Left ventricle myocardium inferior (tissue), 1 donor: ENCODE results near the gene UCK1. TPM values are rescaled to one million over a fixed set of nuclear protein-coding genes. Genes with fewer than 3 reads are reported as not detected.

Experiments used
- DNase-seq: peaks from one replicate; pipeline ENCODE4 v3.0.0-alpha.2; 2020
- H3K27ac ChIP-seq: fragments of 200-600 bp; replicated peaks from 2 replicates; pipeline ENCODE4 v1.8.0; 2021
- H3K27me3 ChIP-seq: fragments of 200-600 bp; 2 replicates; pipeline ENCODE4 v1.8.0; 2021; ENCODE audit warnings: low read depth
- H3K36me3 ChIP-seq: fragments of 200-600 bp; 2 replicates; pipeline ENCODE4 v1.8.0; 2021
- H3K4me1 ChIP-seq: fragments of 200-600 bp; 2 replicates; pipeline ENCODE4 v1.8.0; 2021
- H3K4me3 ChIP-seq: fragments of 200-600 bp; 2 replicates; pipeline ENCODE4 v1.8.0; 2021; ENCODE audit warnings: mild to moderate bottlenecking, moderate library complexity
- H3K9me3 ChIP-seq: fragments of 200-600 bp; replicated peaks from 2 replicates; pipeline ENCODE4 v1.8.0; 2021
- intact Hi-C: fragments of 100-400 bp; cut with micrococcal nuclease; formaldehyde crosslinking; loops from one replicate; pipeline ENCODE4 v1.11.0; 2022
- total RNA-seq: library from RNA; stranded (reverse); fragmentation: NEBNext Ultra II Directional; extraction: Animal tissue kit (Norgen Biotek cat#: 25700); gene quantifications from one replicate; pipeline ENCODE4 v1.2.1, GENCODE V29; 2021
- TF ChIP-seq, protein P1 (sequence below): fragments of 200-600 bp; IDR thresholded peaks from 2 replicates; pipeline ENCODE4 v1.8.0; 2021; ENCODE audit warnings: antibody characterized with exemption, mild to moderate bottlenecking, borderline replicate concordance
- donor health status: DM: no; HTN: yes; CAD: no; lungs with severe emphysema.

The UCK1 gene
- total RNA-seq, 1 donor from 2014 or later, result 23.0 TPM

DNA sequence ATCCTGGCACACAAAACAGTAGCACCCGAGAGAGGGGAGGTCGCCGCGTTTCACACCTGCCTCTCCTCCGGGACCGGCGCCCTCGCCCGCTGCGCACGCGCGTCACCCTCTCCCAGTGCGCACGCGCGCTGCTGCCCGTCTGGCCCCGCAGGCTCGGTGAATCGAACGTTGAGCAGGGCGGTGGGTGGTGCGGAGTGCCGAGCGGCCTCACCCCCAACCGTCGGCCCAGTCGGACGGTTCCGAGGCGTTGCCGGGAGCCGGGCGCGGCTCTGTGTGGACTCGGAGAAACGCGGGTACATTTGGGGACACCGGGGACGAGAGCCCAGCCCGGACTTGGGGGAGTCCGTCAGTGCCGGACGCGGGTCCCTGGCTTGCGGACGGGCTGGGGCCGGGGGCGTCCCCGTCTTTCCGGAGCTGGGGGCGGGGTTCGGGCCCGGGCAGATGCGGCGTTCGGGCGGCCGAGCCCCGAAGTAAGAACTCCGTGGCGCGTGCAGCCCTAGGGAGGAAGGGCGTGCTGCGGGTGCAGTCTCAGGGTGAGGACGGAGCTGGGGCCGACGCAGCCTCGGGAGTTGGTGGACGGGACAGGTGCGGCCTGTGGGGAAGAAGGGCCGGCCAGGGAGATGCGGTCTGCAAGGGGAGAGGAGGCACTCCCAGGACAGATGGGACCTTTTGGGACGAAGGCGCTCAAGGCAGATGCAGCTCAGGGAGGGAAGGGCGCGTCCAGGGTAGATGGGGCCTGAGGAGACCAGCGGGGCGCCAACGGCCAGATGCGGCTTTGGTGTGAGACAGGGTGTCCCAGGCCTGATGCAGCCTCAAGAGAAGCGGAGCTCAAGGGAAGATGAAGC lies 28.1 kb downstream of the UCK1 start, which contains the start of gene POMT1:
Gene POMT1 (plus strand): TSS at position 138 of the 845 bp plus-strand sequence. CDS start 1,301 bp downstream, outside the sequence.
- Histone ChIP-seq H3K9me3 (no peaks in the 10 kb centered on the region), H3K36me3 (peaks cover 37% of the 10 kb centered on the region), H3K4me3 (peak within 1 kb of the TSS; percentile 95), H3K27ac (peak within 1 kb of the TSS; percentile 86), H3K4me1 (peaks cover 31% of the 10 kb centered on the region), H3K27me3 (no peaks in the 10 kb centered on the region)
- TF ChIP-seq, protein P1, sequence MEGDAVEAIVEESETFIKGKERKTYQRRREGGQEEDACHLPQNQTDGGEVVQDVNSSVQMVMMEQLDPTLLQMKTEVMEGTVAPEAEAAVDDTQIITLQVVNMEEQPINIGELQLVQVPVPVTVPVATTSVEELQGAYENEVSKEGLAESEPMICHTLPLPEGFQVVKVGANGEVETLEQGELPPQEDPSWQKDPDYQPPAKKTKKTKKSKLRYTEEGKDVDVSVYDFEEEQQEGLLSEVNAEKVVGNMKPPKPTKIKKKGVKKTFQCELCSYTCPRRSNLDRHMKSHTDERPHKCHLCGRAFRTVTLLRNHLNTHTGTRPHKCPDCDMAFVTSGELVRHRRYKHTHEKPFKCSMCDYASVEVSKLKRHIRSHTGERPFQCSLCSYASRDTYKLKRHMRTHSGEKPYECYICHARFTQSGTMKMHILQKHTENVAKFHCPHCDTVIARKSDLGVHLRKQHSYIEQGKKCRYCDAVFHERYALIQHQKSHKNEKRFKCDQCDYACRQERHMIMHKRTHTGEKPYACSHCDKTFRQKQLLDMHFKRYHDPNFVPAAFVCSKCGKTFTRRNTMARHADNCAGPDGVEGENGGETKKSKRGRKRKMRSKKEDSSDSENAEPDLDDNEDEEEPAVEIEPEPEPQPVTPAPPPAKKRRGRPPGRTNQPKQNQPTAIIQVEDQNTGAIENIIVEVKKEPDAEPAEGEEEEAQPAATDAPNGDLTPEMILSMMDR, result no peak
- peak; percentile 88 for DNase-seq
- intact Hi-C loops, result no loop called here

DNA sequence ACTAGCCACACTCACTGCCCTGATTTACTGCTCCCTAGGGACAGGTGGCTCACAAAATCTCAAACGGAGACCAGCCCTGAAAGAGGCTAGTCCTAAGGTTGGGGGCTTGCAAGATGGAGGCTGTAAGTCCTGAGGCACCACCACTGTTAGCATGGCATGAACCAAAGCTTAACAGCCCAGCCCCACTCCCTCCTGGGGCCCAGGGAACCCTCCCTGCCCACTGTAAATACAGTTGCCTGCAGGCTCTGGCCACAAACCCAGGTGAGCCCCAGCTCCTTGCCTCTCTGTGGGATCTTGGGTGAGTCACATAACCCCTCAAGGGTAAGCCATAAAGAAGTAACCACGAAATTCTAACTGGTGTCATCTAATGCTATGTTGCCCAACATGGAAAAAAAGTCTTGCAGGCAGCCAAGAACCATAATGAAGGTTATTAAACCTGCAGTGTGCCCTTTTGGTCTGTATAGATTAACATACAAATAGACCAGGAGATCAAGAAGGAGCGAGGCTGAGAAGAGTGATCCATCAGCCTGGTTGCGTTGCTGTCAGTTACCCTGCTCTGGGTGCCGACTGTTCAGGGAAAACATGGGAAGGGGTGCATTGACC lies 30.0 kb downstream of the UCK1 start:
- no peak for DNase-seq

DNA sequence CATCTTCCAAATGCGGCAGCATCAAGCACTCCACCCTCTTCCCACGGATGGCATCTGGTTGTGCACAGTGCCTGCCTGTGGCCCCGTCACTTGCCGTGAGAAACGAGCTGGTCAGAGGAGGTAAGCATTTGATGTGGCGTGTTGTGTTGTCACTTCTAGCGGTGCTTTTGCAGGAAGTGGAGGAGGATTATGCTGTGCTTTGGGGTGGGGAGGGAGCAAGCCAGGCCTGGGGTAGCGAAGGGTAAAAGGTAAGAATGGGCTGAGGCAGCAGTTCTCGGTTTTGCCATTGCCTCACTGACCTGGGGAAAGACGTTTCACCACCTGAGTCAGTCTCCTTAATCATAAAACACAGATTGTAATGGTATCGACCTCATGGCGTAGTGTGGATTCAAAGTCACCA lies 30.7 kb downstream of the UCK1 start:
- intact Hi-C loops, result no loop called here
- H3K27ac ChIP-seq, result no peak overlapping the region

More for the DNA sequence above, 30.0 kb downstream of the UCK1 start:
- Histone ChIP-seq H3K9me3 (no peaks in the 10 kb centered on the region), H3K27me3 (no peaks in the 10 kb centered on the region), H3K4me3 (no peak overlapping the region), H3K4me1 (peaks cover 31% of the 10 kb centered on the region), H3K36me3 (peaks cover 43% of the 10 kb centered on the region), H3K27ac (no peak overlapping the region)
- intact Hi-C loops, result no loop called here
- TF ChIP-seq, protein P1, result no peak

DNA sequence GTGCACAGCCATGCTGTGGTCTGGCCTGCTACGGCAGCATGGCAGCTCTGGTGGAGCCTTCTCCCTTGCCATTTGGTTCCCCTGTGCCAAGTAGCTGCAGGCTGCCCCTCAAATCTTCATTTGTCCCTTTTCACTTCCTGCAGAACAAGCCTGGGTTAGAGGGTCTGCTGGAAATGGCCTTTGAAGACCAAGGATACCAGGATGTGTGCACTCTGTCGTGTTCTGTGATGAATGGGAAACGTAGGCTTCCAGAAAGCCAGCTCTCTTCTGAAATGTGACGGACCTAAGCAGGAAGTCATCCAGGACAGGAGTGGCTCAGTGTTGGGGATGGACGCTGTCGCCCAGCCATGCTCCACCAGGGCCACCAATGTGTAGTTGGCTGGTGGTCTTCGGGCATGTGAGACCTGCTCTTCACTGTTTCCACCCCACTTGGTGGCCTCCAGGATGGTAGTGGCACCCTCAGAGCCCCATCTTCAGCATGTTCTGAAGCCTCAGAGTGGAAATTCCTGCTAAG lies 31.8 kb downstream of the UCK1 start:
- TF ChIP-seq, protein P1, result no peak
- Histone ChIP-seq H3K4me1 (peaks cover 29% of the 10 kb centered on the region), H3K27ac (no peak overlapping the region), H3K36me3 (peaks cover 61% of the 10 kb centered on the region), H3K9me3 (no peaks in the 10 kb centered on the region), H3K27me3 (no peaks in the 10 kb centered on the region), H3K4me3 (no peak overlapping the region)
- intact Hi-C loops, result no loop called here
- DNase-seq, result no peak

More for the DNA sequence above, 30.7 kb downstream of the UCK1 start:
- Histone ChIP-seq H3K36me3 (peaks cover 50% of the 10 kb centered on the region), H3K4me1 (peaks cover 31% of the 10 kb centered on the region), H3K4me3 (no peak overlapping the region), H3K27me3 (no peaks in the 10 kb centered on the region), H3K9me3 (no peaks in the 10 kb centered on the region)
- no peak for DNase-seq
- TF ChIP-seq, protein P1, result no peak

DNA sequence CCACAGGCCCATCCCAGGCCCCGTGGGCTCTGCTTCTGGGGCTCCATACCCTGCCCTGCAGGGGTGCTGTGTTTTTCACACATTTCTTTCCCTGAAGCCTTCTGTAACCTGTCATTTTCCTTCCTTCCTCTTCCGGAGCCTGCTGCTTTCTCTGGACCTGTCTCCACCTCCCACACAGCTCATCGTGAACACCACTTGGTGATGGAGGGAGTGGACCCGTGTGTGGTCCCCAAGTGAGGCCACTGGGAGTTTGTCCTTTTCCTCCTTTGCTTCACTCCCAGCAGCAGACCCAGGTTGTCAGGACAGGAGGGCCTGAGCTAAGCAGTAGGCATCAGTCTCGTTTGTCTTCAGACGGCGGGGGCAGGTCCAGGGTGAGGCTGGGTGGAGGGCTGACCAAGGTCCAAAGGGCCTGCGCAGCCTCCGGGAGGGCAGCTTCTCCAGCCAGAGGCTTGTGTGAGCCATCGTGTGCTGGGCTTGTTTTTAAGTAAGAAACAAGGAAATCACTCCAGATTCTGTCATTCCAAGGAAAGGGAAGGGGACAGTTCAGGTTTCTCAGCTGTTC lies 34.1 kb downstream of the UCK1 start:
- TF ChIP-seq, protein P1, result no peak
- H3K27ac ChIP-seq, result no peak overlapping the region
- peaks cover 5% of the 10 kb centered on the region for H3K4me1 ChIP-seq
- no peaks in the 10 kb centered on the region for H3K9me3 ChIP-seq
- H3K27me3 ChIP-seq, result no peaks in the 10 kb centered on the region
- no peak for DNase-seq
- H3K4me3 ChIP-seq, result no peak overlapping the region
- intact Hi-C loops, result no loop called here
- peaks cover 85% of the 10 kb centered on the region for H3K36me3 ChIP-seq
